Subcutaneous abdominal adipose tissue (tissue), 5 donors: ENCODE data around the gene IL1RAP.

ENCODE experiments used
- H3K27ac ChIP-seq: one replicate; pipeline ENCODE4 v1.7.0; 2013; ENCODE audit warnings: low read depth, mild to moderate bottlenecking, inconsistent platforms, low read length, moderate library complexity
- H3K27me3 ChIP-seq, 5 donors: one replicate each; pipeline ENCODE4 v1.7.0; 2013; ENCODE audit warnings: low read length in 5 of 5, inconsistent platforms in 1 of 5; ENCODE audit not compliant: control insufficient read depth in 5 of 5, insufficient read depth in 4 of 5
- H3K36me3 ChIP-seq, 5 donors: one replicate each; pipeline ENCODE4 v1.7.0; 2013; ENCODE audit warnings: low read length in 5 of 5; ENCODE audit not compliant: control insufficient read depth in 5 of 5, insufficient read depth in 5 of 5
- H3K4me1 ChIP-seq, 5 donors: one replicate each; pipeline ENCODE4 v1.7.0; 2013; ENCODE audit warnings: low read length in 5 of 5, mild to moderate bottlenecking in 3 of 5, moderate library complexity in 1 of 5; ENCODE audit not compliant: control insufficient read depth in 5 of 5, insufficient read depth in 5 of 5
- H3K4me3 ChIP-seq, 5 donors: one replicate each; pipeline ENCODE4 v1.7.0; 2013; ENCODE audit warnings: low read length in 5 of 5, low read depth in 1 of 5
- H3K9ac ChIP-seq, 5 donors: one replicate each; pipeline ENCODE4 v1.7.0; 2013; ENCODE audit warnings: low read length in 5 of 5, mild to moderate bottlenecking in 4 of 5, moderate library complexity in 3 of 5
- H3K9me3 ChIP-seq, 5 donors: one replicate each; pipeline ENCODE4 v1.7.0; 2013; ENCODE audit warnings: low read length in 5 of 5; ENCODE audit not compliant: control insufficient read depth in 5 of 5
- donor health status: healthy.
- donor health status: healthy.
- donor health status: healthy.
- donor health status: healthy.
- donor health status: healthy.

IL1RAP gene

DNA sequence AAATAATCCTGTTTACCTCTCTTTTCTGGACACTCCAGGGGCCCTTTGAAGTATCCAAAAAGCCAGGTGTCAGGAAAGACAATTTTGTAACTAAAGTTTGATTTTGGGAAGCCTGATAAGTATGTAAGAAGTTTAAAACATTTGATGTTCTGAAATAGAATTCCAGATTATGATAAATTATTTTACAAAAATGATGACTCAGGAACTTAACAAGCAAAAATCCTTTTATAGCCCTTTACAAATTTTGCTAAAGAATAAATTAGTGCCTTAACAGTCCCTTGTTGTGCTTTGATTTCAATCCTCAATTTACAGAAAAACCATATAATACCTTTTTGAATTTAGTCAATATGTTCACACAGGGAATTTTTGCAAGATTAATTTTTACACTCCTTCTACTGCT, 38.1 kb downstream of the IL1RAP start:
- H3K27me3 ChIP-seq = no peaks in the 10 kb centered on the region
- peaks cover 0 to 9% (median 2%) of the 10 kb centered on the region in 5 donors for H3K4me1 ChIP-seq
- no peak overlapping the region for H3K9ac ChIP-seq
- H3K27ac ChIP-seq = no peak overlapping the region
- no peak overlapping the region for H3K4me3 ChIP-seq
- peaks cover 0 to 6% (median 5%) of the 10 kb centered on the region in 5 donors for H3K9me3 ChIP-seq
- H3K36me3 ChIP-seq = peaks cover 0 to 9% (median 0%) of the 10 kb centered on the region in 5 donors

DNA sequence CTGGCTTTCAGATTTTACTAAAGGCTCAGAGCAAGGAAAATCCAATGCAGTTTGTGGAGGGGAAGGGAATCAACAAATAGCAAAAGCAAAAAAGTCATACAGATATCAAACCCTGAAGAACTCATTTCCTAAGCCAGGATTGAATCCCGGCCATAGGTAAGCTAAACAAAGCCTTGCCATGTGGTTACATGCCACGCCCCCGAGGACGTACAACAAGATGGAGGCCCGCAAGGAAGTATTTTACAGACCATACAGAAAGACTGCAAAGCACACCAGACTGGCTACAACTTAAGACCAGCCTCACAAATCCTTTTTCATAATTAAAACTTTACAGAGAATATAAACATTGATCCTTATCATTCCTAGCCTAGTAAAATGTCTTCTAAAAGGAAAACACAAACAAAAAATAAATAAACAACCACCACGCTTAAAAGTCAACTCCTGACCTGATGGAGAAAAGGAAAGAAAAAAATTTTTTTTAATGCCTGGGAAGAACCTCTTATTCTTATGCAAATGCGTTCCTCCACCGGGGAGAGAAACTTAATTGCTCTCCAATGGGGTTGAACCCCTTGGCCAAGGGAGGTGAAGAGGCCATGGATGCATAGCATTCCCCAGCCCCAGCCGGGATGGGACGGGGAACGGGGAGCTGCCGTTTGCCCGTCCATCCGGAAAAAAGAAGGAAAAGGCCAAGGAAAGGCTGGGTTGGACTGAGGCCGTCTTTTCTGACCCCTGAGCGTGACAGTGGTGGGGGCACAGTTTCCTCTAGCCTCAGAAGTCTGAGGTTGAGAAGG, 39.3 kb downstream of the IL1RAP start:
- no peak overlapping the region for H3K4me3 ChIP-seq
- no peaks in the 10 kb centered on the region for H3K27me3 ChIP-seq
- no peak overlapping the region for H3K27ac ChIP-seq
- H3K36me3 ChIP-seq = peaks cover 0 to 11% (median 0%) of the 10 kb centered on the region in 5 donors
- peaks cover 0 to 6% (median 5%) of the 10 kb centered on the region in 5 donors for H3K9me3 ChIP-seq
- H3K9ac ChIP-seq = no peak overlapping the region
- H3K4me1 ChIP-seq = peaks cover 0 to 6% (median 2%) of the 10 kb centered on the region in 5 donors

DNA sequence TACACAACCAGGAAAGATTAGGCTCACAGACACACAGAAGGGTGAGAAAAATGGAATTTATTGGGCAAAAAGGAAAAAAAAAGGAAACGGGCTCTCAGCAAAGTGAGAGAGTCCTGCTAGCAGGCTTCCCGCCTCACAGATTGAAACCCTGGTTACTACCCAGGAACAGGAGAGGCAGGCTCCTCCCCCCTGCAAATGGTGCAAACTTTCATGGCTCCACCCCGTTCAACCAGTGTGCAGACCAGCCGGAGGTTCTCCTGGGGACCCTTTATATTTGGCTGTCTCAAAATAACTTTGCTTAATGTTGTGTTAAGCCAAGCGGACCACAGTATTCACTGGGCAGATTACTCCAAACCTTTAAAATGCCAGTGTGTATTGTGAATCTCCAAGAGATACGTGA, 40.3 kb downstream of the IL1RAP start:
- H3K4me1 ChIP-seq = no peaks in the 10 kb centered on the region
- H3K4me3 ChIP-seq = no peak overlapping the region
- H3K27ac ChIP-seq = no peak overlapping the region
- no peak overlapping the region for H3K9ac ChIP-seq
- H3K36me3 ChIP-seq = peaks cover 0 to 11% (median 0%) of the 10 kb centered on the region in 5 donors
- H3K27me3 ChIP-seq = no peaks in the 10 kb centered on the region
- H3K9me3 ChIP-seq = peaks cover 3 to 9% (median 5%) of the 10 kb centered on the region in 5 donors

DNA sequence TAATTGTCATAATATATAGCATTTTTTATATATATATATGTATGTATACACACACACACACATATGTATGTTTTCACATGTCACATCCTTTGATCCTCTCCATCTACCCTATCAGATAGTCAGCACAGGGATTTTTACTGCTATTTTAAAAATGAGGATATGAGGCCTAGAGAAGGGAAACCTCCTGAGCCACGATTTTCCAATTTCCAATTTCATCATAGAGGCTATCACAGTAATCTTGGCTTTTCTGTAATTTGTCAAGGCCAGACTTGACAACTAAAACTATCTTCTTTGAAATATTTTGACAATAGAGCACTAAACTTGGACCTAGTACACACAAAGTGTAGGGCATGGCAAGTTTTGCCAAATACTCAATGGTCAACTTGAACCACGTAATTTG, 42.5 kb downstream of the IL1RAP start:
- no peak overlapping the region for H3K27ac ChIP-seq
- no peak overlapping the region for H3K9ac ChIP-seq
- peaks cover 0 to 11% (median 0%) of the 10 kb centered on the region in 5 donors for H3K36me3 ChIP-seq
- no peaks in the 10 kb centered on the region for H3K27me3 ChIP-seq
- no peaks in the 10 kb centered on the region for H3K4me1 ChIP-seq
- H3K9me3 ChIP-seq = peaks cover 0 to 9% (median 3%) of the 10 kb centered on the region in 5 donors
- H3K4me3 ChIP-seq = no peak overlapping the region

DNA sequence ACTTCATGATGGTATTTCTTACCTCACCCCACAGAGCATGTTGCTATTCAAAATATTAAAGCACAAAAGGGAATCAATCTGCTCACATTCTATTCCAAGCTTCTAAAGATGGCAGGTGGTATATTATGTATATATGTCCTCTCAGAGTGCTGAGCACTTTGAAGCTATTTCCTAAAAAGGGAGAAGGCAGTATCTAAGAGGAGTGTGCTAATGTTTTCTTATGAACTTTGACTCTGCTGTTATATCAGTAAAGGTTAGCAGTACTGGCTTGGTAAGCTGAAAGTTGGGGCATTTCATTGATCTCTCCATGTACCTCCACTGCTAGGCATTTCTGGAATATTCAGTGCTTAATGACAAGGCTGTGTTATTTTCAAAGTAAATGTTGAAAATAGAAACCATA, 43.4 kb downstream of the IL1RAP start:
- Histone ChIP-seq H3K9ac (no peak overlapping the region), H3K9me3 (peaks cover 0 to 7% (median 3%) of the 10 kb centered on the region in 5 donors), H3K27me3 (no peaks in the 10 kb centered on the region), H3K27ac (no peak overlapping the region), H3K4me3 (no peak overlapping the region), H3K36me3 (peaks cover 0 to 11% (median 0%) of the 10 kb centered on the region in 5 donors), H3K4me1 (no peaks in the 10 kb centered on the region)

DNA sequence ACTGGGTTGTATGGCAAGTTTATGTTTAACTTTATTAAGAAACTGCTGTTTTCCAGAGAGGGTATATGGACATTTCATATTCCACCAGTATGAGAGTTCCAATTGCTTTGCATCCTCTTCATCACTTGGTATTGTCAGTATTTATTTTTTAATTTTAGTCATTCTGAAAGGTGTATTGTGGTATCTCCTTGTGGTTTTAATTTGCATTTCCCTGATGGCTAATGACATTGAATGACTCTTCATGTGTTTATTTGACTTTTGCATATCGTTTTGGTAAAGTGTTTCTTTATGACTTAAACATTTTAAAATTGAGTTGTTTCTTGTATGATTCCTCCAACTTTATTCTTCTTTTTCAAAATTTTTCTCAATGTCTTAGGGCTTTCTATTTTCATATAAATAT, 44.4 kb downstream of the IL1RAP start:
- Histone ChIP-seq H3K36me3 (peaks cover 0 to 11% (median 0%) of the 10 kb centered on the region in 5 donors), H3K9me3 (peaks cover 0 to 5% (median 0%) of the 10 kb centered on the region in 5 donors), H3K27ac (no peak overlapping the region), H3K4me1 (no peaks in the 10 kb centered on the region), H3K27me3 (no peaks in the 10 kb centered on the region), H3K4me3 (no peak overlapping the region), H3K9ac (no peak overlapping the region)

DNA sequence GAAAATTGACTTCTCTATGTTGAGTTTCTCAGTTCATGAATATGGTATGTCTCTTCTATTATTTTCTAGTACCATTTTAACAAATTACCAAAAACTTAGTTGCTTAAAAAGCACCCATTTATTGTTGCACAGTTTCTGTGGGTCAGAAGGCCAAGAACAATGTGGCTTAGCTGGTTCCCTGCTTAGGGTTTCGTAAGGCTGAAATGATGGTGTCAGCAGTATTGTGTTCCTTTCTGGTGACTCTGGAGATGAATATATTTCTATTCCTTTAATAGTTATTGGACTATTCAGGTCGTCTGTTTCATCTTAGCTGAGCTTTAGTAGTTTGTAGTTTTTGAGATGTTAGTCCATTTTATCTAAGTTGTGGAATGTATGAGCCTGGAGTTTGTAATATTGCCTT, 44.9 kb downstream of the IL1RAP start:
- no peak overlapping the region for H3K27ac ChIP-seq
- no peak overlapping the region for H3K4me3 ChIP-seq

DNA sequence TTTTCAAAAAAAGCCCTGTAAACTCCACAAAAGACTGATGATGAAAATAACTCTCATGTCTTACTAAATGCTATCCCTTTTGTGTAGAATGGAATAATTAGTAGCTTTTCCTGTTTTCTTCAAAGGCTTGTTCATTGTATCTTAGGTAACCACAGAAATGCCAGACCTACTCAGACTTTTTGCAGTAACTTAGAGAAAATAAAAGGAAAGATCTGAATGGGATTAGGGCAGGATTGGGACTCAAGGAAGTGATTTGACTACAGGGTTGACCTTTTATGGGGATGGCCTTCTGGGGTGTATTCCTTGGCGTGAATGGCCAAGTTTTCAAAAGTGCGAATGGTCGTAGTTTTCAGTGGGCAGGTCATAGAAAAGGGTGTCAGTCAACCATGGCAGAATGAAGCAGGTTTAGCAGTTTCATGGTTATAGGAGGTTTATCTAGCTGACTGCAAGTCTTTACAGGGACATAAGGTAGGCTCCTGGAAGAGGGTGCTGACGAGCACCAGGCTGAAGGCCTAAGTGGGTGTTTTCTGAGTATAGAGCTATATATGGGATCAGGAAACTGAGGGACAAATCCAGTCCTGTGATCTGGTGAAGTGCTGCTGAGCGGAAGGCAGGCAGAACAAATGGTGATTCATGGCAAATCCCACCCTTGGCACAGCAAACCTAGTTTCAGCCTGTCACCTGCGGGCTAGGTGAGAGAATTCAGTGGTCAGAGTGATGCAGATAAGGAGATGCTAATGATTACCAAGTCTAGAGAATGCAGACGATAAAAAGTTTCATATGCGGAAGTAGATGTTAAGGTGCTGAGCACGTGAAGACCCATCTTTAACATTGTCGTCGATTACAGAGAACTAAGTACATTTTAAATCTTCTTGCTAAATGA, 46.4 kb downstream of the IL1RAP start:
- Histone ChIP-seq H3K36me3 (peaks cover 0 to 11% (median 0%) of the 10 kb centered on the region in 5 donors), H3K4me3 (no peak overlapping the region), H3K9ac (no peak overlapping the region), H3K9me3 (peaks cover 0 to 5% (median 0%) of the 10 kb centered on the region in 5 donors), H3K27ac (no peak overlapping the region), H3K4me1 (no peaks in the 10 kb centered on the region), H3K27me3 (no peaks in the 10 kb centered on the region)

More for the DNA sequence above, 44.9 kb downstream of the IL1RAP start:
- no peaks in the 10 kb centered on the region for H3K4me1 ChIP-seq
- H3K9me3 ChIP-seq = peaks cover 0 to 5% (median 0%) of the 10 kb centered on the region in 5 donors
- H3K36me3 ChIP-seq = peaks cover 0 to 11% (median 0%) of the 10 kb centered on the region in 5 donors
- no peaks in the 10 kb centered on the region for H3K27me3 ChIP-seq
- no peak overlapping the region for H3K9ac ChIP-seq

DNA sequence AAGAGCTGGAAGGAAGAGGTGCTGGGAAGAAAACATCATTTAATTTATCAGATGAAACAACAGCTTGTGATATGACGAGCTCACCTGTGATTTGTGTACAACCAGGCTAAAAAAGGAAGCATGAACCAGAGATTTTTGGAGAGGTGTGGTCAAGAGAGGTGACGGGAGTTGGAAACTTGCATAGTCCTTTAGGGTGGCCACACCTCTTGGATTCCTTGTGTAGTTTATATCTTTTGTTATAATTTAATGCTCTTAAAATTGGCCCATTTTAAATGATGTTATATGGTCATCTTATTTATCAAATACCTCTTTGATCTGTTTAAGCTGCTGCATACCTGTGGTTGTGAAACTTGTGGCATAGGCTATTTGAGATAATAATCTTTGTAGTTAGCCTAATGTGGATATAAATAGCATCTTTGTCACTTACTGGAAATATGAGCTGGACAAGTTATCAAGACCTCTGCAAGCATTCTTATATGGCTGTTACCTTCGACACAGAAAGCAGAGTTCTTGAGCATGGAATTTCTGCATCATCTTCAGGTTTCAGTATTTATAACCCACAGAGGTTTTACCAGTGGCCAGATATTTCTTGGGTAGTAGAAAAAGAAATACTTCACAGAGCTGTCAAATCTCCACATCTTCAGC, 49.1 kb downstream of the IL1RAP start:
- Histone ChIP-seq H3K9ac (no peak overlapping the region), H3K9me3 (peaks cover 0 to 6% (median 0%) of the 10 kb centered on the region in 5 donors), H3K27me3 (no peaks in the 10 kb centered on the region), H3K36me3 (no peaks in the 10 kb centered on the region), H3K4me1 (peaks cover 0 to 10% (median 7%) of the 10 kb centered on the region in 5 donors), H3K27ac (no peak overlapping the region), H3K4me3 (no peak overlapping the region)
